ENCODE results near the gene GPR107. TPM values are rescaled to one million over a fixed set of nuclear protein-coding genes. Genes with fewer than 3 reads are reported as not detected.

The GPR107 gene
- total and polyA plus RNA-seq, 2 experiments from 2014 or later: 10.6 to 25.6 TPM

- no peaks in the 10 kb centered on the region for H3K36me3 ChIP-seq (replicated peaks; ENCODE audit: insufficient read depth, low read depth)
- DNase-seq (ENCODE audit: low spot score): no peak
- peaks cover 16% of the 10 kb centered on the region for H3K4me1 ChIP-seq (ENCODE audit: insufficient read depth)
- H3K4me3 ChIP-seq: no peak overlapping the region
- H3K27me3 ChIP-seq: no peaks in the 10 kb centered on the region
- no peak overlapping the region for H3K4me2 ChIP-seq
- no peak overlapping the region for H3K27ac ChIP-seq
- no peak overlapping the region for H2AFZ ChIP-seq
- WGBS (ENCODE audit: low lambda C conversion rate, missing lambda C conversion rate): 98% methylated on average over 3 of the region's 3 CpGs
- H4K20me1 ChIP-seq (ENCODE audit: insufficient read depth, poor library complexity, severe bottlenecking): peaks cover 10% of the 10 kb centered on the region
- peaks cover 90% of the 10 kb centered on the region for H3K79me2 ChIP-seq
- no peaks in the 10 kb centered on the region for H3K9me2 ChIP-seq (replicated peaks; ENCODE audit: insufficient read depth)
- no peaks in the 10 kb centered on the region for H3K9me3 ChIP-seq (ENCODE audit: low read depth)
- TF ChIP-seq EZH2phosphoT487 (IDR thresholded peaks at IDR 0.05; ENCODE audit: low read depth, severe bottlenecking, unreplicated experiment) (no peak), EZH2 (IDR thresholded peaks at IDR 0.05; ENCODE audit: borderline replicate concordance) (no peak), CTCF (IDR thresholded peaks at IDR 0.05; ENCODE audit: poor library complexity) (no peak)
Measured at GRCh38 chr9:130030651-130031127, 23.0 kb upstream of the GPR107 start.

DNA sequence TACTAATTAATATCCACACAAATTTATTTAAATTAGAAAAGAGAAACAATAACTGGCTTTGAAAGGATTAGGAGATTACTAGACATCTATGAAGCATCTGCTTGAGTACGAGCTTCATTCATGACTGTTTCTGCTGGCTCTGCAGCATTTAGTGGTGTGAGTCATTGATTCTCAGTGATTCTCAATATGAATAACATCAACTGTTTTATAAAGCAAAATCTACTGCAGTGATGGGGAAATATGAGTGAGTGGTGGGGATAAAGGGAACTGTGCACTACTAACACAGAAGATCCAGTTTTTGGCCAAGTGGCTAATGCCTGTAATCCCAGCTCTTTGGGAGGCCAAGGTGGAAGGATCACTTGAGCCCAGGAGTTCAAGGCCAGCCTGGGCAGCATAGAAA is 19.1 kb upstream of the GPR107 start:
- H3K4me1 ChIP-seq (ENCODE audit: insufficient read depth): no peaks in the 10 kb centered on the region
- H4K20me1 ChIP-seq (ENCODE audit: insufficient read depth, poor library complexity, severe bottlenecking): peaks cover 21% of the 10 kb centered on the region
- DNase-seq (ENCODE audit: low spot score): no peak
- no peaks in the 10 kb centered on the region for H3K9me2 ChIP-seq (replicated peaks; ENCODE audit: insufficient read depth)
- H3K9me3 ChIP-seq (ENCODE audit: low read depth): no peaks in the 10 kb centered on the region
- peaks cover 94% of the 10 kb centered on the region for H3K79me2 ChIP-seq
- 85% methylated on average over 1 of the region's 1 CpG for WGBS (ENCODE audit: low lambda C conversion rate, missing lambda C conversion rate)
- H3K27ac ChIP-seq: no peak overlapping the region
- H3K36me3 ChIP-seq (replicated peaks; ENCODE audit: insufficient read depth, low read depth): no peaks in the 10 kb centered on the region
- TF ChIP-seq EZH2 (IDR thresholded peaks at IDR 0.05; ENCODE audit: borderline replicate concordance): no peak
- H2AFZ ChIP-seq: no peak overlapping the region
- H3K4me2 ChIP-seq: no peak overlapping the region
- no peaks in the 10 kb centered on the region for H3K27me3 ChIP-seq
- no peak overlapping the region for H3K4me3 ChIP-seq

GRCh38 chr9:130036099-130036498 is 17.6 kb upstream of the GPR107 start:
- H3K4me3 ChIP-seq: no peak overlapping the region
- H3K79me2 ChIP-seq: peaks cover 94% of the 10 kb centered on the region
- H3K27ac ChIP-seq: no peak overlapping the region
- H2AFZ ChIP-seq: no peak overlapping the region
- no peak for DNase-seq (ENCODE audit: low spot score)
- H3K4me2 ChIP-seq: no peak overlapping the region
- no peaks in the 10 kb centered on the region for H3K9me3 ChIP-seq (ENCODE audit: low read depth)
- H3K9me2 ChIP-seq (replicated peaks; ENCODE audit: insufficient read depth): no peaks in the 10 kb centered on the region
- H3K27me3 ChIP-seq: no peaks in the 10 kb centered on the region
- peaks cover 3% of the 10 kb centered on the region for H3K4me1 ChIP-seq (ENCODE audit: insufficient read depth)
- H3K36me3 ChIP-seq (replicated peaks; ENCODE audit: insufficient read depth, low read depth): no peaks in the 10 kb centered on the region
- H4K20me1 ChIP-seq (ENCODE audit: insufficient read depth, poor library complexity, severe bottlenecking): peaks cover 32% of the 10 kb centered on the region
- TF ChIP-seq EZH2 (IDR thresholded peaks at IDR 0.05; ENCODE audit: borderline replicate concordance) (no peak), CTCF (IDR thresholded peaks at IDR 0.05; ENCODE audit: poor library complexity) (no peak), EZH2phosphoT487 (IDR thresholded peaks at IDR 0.05; ENCODE audit: low read depth, severe bottlenecking, unreplicated experiment) (no peak)

- H3K4me2 ChIP-seq: no peak overlapping the region
- no peak overlapping the region for H3K27ac ChIP-seq
- no peak for DNase-seq (ENCODE audit: low spot score)
- no peaks in the 10 kb centered on the region for H3K27me3 ChIP-seq
- H3K4me1 ChIP-seq (ENCODE audit: insufficient read depth): peaks cover 20% of the 10 kb centered on the region
- no peaks in the 10 kb centered on the region for H3K9me3 ChIP-seq (ENCODE audit: low read depth)
- no peak overlapping the region for H2AFZ ChIP-seq
- no peaks in the 10 kb centered on the region for H3K9me2 ChIP-seq (replicated peaks; ENCODE audit: insufficient read depth)
- H4K20me1 ChIP-seq (ENCODE audit: insufficient read depth, poor library complexity, severe bottlenecking): peaks cover 42% of the 10 kb centered on the region
- H3K4me3 ChIP-seq: no peak overlapping the region
- H3K79me2 ChIP-seq: peaks cover 73% of the 10 kb centered on the region
- 94% methylated on average over 6 of the region's 6 CpGs for WGBS (ENCODE audit: low lambda C conversion rate, missing lambda C conversion rate)
- TF ChIP-seq EZH2phosphoT487 (IDR thresholded peaks at IDR 0.05; ENCODE audit: low read depth, severe bottlenecking, unreplicated experiment) (no peak), EZH2 (IDR thresholded peaks at IDR 0.05; ENCODE audit: borderline replicate concordance) (no peak), CTCF (IDR thresholded peaks at IDR 0.05; ENCODE audit: poor library complexity) (peak; percentile 16)
- no peaks in the 10 kb centered on the region for H3K36me3 ChIP-seq (replicated peaks; ENCODE audit: insufficient read depth, low read depth)
Measured at GRCh38 chr9:130039528-130040147, 14.1 kb upstream of the GPR107 start.

Data from hepatocyte (in vitro differentiated cells).